GM23248 (cell line): ENCODE results near the gene EBF3. TPM values are rescaled to one million over a fixed set of nuclear protein-coding genes. Genes with fewer than 3 reads are reported as not detected.

Experiments
- DNase-seq: peaks from one replicate; pipeline ENCODE4 v3.0.0-alpha.2; 2015
- H2AFZ ChIP-seq: fragments of 200-600 bp; sonication (generic); 2 replicates; pipeline ENCODE4 v1.6.1; 2016; ENCODE audit warnings: antibody characterized with exemption
- H3F3A ChIP-seq: fragments of 200-600 bp; sonication (generic); 2 replicates; pipeline ENCODE4 v1.6.1; 2016; ENCODE audit warnings: mild to moderate bottlenecking, antibody characterized with exemption, mixed run types; ENCODE audit not compliant: insufficient read depth
- H3K27ac ChIP-seq: fragments of 200-600 bp; sonication (generic); 2 replicates; pipeline ENCODE4 v1.5.1; 2016; ENCODE audit warnings: mild to moderate bottlenecking
- H3K27me3 ChIP-seq: fragments of 200-600 bp; sonication (generic); replicated peaks from 2 replicates; pipeline ENCODE4 v1.6.1; 2016; ENCODE audit warnings: mild to moderate bottlenecking; ENCODE audit not compliant: insufficient read depth
- H3K36me3 ChIP-seq: fragments of 200-600 bp; sonication (generic); 2 replicates; pipeline ENCODE4 v1.6.1; 2016; ENCODE audit warnings: low read depth, mild to moderate bottlenecking
- H3K4me1 ChIP-seq: fragments of 200-600 bp; sonication (generic); 2 replicates; pipeline ENCODE4 v1.6.1; 2016; ENCODE audit warnings: mild to moderate bottlenecking; ENCODE audit not compliant: insufficient read depth
- H3K4me2 ChIP-seq: fragments of 200-600 bp; sonication (generic); one replicate; pipeline ENCODE4 v1.6.1; 2016; ENCODE audit warnings: mild to moderate bottlenecking; ENCODE audit not compliant: unreplicated experiment
- H3K4me3 ChIP-seq: fragments of 200-600 bp; sonication (generic); 2 replicates; pipeline ENCODE4 v1.5.1; 2016; ENCODE audit warnings: mild to moderate bottlenecking
- H3K79me2 ChIP-seq: fragments of 200-600 bp; sonication (generic); 2 replicates; pipeline ENCODE4 v1.6.1; 2016; ENCODE audit warnings: mild to moderate bottlenecking; ENCODE audit not compliant: insufficient read depth
- H3K9ac ChIP-seq: fragments of 200-600 bp; sonication (generic); 2 replicates; pipeline ENCODE4 v1.6.1; 2016; ENCODE audit warnings: mild to moderate bottlenecking
- H3K9me2 ChIP-seq: fragments of 200-600 bp; sonication (generic); 2 replicates; pipeline ENCODE4 v1.6.1; 2016; ENCODE audit warnings: mixed run types, mild to moderate bottlenecking, moderate library complexity; ENCODE audit not compliant: insufficient read depth
- H3K9me3 ChIP-seq: fragments of 200-600 bp; sonication (generic); one replicate; pipeline ENCODE4 v1.6.1; 2017; ENCODE audit warnings: low read depth
- H4K20me1 ChIP-seq: fragments of 200-600 bp; sonication (generic); 2 replicates; pipeline ENCODE4 v1.6.0; 2016; ENCODE audit not compliant: insufficient read depth
- EZH2 ChIP-seq: fragments of 200-600 bp; sonication (generic); IDR thresholded peaks from 2 replicates; pipeline ENCODE4 v1.6.1; 2018; ENCODE audit warnings: antibody characterized with exemption, mild to moderate bottlenecking; ENCODE audit not compliant: insufficient read depth, poor library complexity, severe bottlenecking
- EZH2phosphoT487 ChIP-seq: fragments of 200-600 bp; sonication (generic); IDR thresholded peaks from 2 replicates; pipeline ENCODE4 v1.6.1; 2018; ENCODE audit warnings: antibody characterized with exemption, moderate library complexity, mild to moderate bottlenecking, low read depth; ENCODE audit not compliant: insufficient read depth
- WGBS, 2 experiments: methylation state at CpG; one replicate each; pipeline ENCODE4 v1.1.6; 2015 to 2017; ENCODE audit warnings: low lambda C conversion rate in 2 of 2, low coverage in 1 of 2; ENCODE audit errors: missing lambda C conversion rate in 2 of 2; 5-methylcytosine and 5-hydroxymethylcytosine counted together
- in situ Hi-C: fragments of 300-500 bp; cut with MboI; formaldehyde crosslinking; loops from 2 replicates; pipeline ENCODE4 v1.15.0; 2020
- polyA plus RNA-seq: library from polyadenylated mRNA; unstranded; fragments of >200 nt; fragmentation: Nextera tagmentation; extraction: Ambion mirVana; gene quantifications from 2 replicates; pipeline ENCODE4 v1.2.1, GENCODE V29; 2016
- total RNA-seq: library from RNA; depleted of rRNA; stranded (reverse); fragments of >200 nt; shearing (Covaris generic); gene quantifications from 2 replicates; pipeline ENCODE4 v1.2.3, GENCODE V29; 2014

The EBF3 gene
- total and polyA plus RNA-seq, 2 experiments from 2014 or later, result 0.15 to 0.43 TPM

DNA sequence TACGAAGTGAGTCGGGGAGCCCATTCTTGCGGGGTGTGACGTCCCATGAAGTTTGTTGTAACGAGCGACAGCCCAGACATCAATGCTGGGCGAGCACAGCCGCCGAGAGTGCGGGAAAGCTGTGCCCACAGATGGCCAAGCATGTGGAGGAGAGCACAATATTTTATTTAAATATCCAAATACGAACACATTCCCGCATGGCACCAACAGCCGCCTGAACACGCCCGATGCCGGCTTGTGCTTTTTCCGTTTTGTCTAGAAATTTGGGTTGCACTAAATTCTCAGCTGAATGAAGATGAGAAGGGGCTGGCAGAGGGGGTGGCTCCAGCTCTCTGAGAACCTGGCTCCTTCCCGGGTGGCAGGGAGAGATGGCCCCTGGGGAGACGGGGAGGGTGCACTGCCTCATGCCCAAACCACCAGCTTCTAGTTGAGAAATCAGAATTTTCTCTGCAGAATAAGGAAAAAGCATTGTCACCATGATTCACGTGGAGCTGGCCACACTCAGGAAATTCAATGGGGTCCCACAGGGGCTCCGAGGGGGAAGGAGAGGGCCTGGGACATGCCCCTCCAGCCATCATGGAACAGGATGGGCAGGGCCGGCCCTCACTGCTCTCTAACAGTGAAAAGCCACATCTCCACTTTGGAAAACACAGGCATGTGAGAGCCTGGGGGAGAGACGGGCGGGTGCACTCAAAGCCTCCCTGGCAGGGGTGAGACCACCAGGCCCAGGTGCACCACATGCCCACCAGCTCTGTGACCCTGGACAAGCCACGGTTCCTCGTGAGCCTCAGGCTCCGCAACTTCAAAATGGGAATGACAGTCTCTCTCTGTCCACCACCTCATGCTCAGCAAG, 48.3 kb downstream of the EBF3 start:
- DNase-seq, result no peak
- Histone ChIP-seq H2AFZ (no peak overlapping the region), H3K9ac (no peak overlapping the region), H3K36me3 (no peaks in the 10 kb centered on the region), H3K27me3 (no peaks in the 10 kb centered on the region), H3K4me2 (no peak overlapping the region), H3K9me2 (no peaks in the 10 kb centered on the region), H3K9me3 (no peaks in the 10 kb centered on the region), H3K27ac (no peak overlapping the region), H3K4me1 (no peaks in the 10 kb centered on the region), H3F3A (no peaks in the 10 kb centered on the region), H3K79me2 (no peaks in the 10 kb centered on the region), H4K20me1 (no peaks in the 10 kb centered on the region), H3K4me3 (no peak overlapping the region)
- 73 to 75% methylated on average over 26 to 27 of the region's 27 CpGs for WGBS, 2 experiments
- TF ChIP-seq EZH2, result no peak
- TF ChIP-seq EZH2phosphoT487, result no peak
- in situ Hi-C loops, result no loop called here

DNA sequence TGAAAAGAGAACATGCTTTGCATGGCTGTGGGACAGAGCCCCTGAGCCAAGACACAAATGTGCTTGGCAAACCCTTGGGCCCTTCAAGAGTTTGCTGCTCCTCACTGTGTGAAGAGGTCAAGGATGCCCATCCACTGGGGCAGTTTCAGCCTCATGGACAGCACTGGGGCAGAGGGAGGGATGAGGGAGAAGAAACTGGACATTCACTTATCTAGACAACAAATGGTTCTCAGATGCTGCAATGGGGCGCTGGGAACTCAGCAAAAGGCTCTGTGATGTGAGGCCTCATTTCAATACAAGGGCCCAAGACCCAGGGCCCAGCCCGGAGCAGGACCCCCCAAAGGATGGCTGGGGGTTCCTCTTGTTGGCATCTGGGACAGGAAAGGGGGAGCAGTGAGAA, 49.1 kb downstream of the EBF3 start:
- Histone ChIP-seq H3K9me3 (no peaks in the 10 kb centered on the region), H3K4me3 (no peak overlapping the region), H3F3A (no peaks in the 10 kb centered on the region), H2AFZ (no peak overlapping the region), H3K36me3 (no peaks in the 10 kb centered on the region), H3K79me2 (no peaks in the 10 kb centered on the region), H3K4me2 (no peak overlapping the region), H3K9ac (no peak overlapping the region), H3K27me3 (no peaks in the 10 kb centered on the region), H3K4me1 (no peaks in the 10 kb centered on the region), H3K9me2 (no peaks in the 10 kb centered on the region), H3K27ac (no peak overlapping the region), H4K20me1 (no peaks in the 10 kb centered on the region)
- in situ Hi-C loops, result no loop called here
- TF ChIP-seq EZH2 (no peak), EZH2phosphoT487 (no peak)
- WGBS, 2 experiments, result 35 to 47% methylated on average over 2 of the region's 2 CpGs
- no peak for DNase-seq

GRCh38 chr10:129914153-129914855, 49.8 kb downstream of the EBF3 start:
- no peaks in the 10 kb centered on the region for H3K36me3 ChIP-seq
- no peak overlapping the region for H3K9ac ChIP-seq
- no peaks in the 10 kb centered on the region for H3K27me3 ChIP-seq
- no peaks in the 10 kb centered on the region for H4K20me1 ChIP-seq
- no peak for DNase-seq
- TF ChIP-seq EZH2phosphoT487 (no peak), EZH2 (no peak)
- in situ Hi-C loops, result no loop called here
- no peak overlapping the region for H2AFZ ChIP-seq
- no peaks in the 10 kb centered on the region for H3K79me2 ChIP-seq
- no peak overlapping the region for H3K27ac ChIP-seq
- no peaks in the 10 kb centered on the region for H3K9me2 ChIP-seq
- no peaks in the 10 kb centered on the region for H3K4me1 ChIP-seq
- no peaks in the 10 kb centered on the region for H3F3A ChIP-seq
- H3K4me2 ChIP-seq, result no peak overlapping the region
- 69 to 72% methylated on average over 19 of the region's 19 CpGs for WGBS, 2 experiments
- H3K4me3 ChIP-seq, result no peak overlapping the region
- H3K9me3 ChIP-seq, result no peaks in the 10 kb centered on the region

- no peak overlapping the region for H3K4me3 ChIP-seq
- WGBS, 2 experiments, result 50 to 52% methylated on average over 15 of the region's 15 CpGs
- H4K20me1 ChIP-seq, result no peaks in the 10 kb centered on the region
Observed at GRCh38 chr10:129912986-129913695, 50.9 kb downstream of the EBF3 start.

More at GRCh38 chr10:129912986-129913695, 50.9 kb downstream of the EBF3 start:
- in situ Hi-C loops, result no loop called here
- H3K9me2 ChIP-seq, result no peaks in the 10 kb centered on the region
- 0 out of 2 replicates have a peak, but pooled peaks cover 4% of the 10 kb centered on the region for H3K27me3 ChIP-seq
- H2AFZ ChIP-seq, result no peak overlapping the region
- no peaks in the 10 kb centered on the region for H3K36me3 ChIP-seq
- no peak overlapping the region for H3K9ac ChIP-seq
- H3K79me2 ChIP-seq, result no peaks in the 10 kb centered on the region
- H3K9me3 ChIP-seq, result no peaks in the 10 kb centered on the region
- DNase-seq, result no peak
- H3K27ac ChIP-seq, result no peak overlapping the region
- no peak overlapping the region for H3K4me2 ChIP-seq
- TF ChIP-seq EZH2phosphoT487 (no peak), EZH2 (no peak)
- no peaks in the 10 kb centered on the region for H3K4me1 ChIP-seq
- no peaks in the 10 kb centered on the region for H3F3A ChIP-seq
